Panc1 (cell line): ENCODE data around the gene RAB33A. TPM values are rescaled to one million over a fixed set of nuclear protein-coding genes. Genes with fewer than 3 reads are reported as not detected.

Experiments used
- ATAC-seq: fragments of 200-7000 bp; cut with Tn5 transposase; 2 replicates; pipeline ENCODE4 v1.9.1; 2020; ENCODE audit warnings: mild to moderate bottlenecking, moderate library complexity
- BruUV-seq: library from RNA; stranded (reverse); fragments of 400-500 nt; replicated peaks from 2 replicates; lab custom pipeline; 2021; lab: Mats Ljungman, UMichigan
- CTCF ChIA-PET: fragments of 300-600 bp; sonication (Branson Sonifier 250); formaldehyde crosslinking; loops from one replicate; lab custom pipeline; 2022; ENCODE audit warnings: antibody characterized with exemption; lab: Charles Lee
- POLR2A ChIA-PET: fragments of 300-600 bp; sonication (Branson Sonifier 250); formaldehyde crosslinking; loops from one replicate; lab custom pipeline; 2022; ENCODE audit warnings: antibody characterized with exemption; lab: Charles Lee
- DNase-seq: peaks from one replicate; pipeline ENCODE4 v3.0.0-alpha.2; 2010; ENCODE audit warnings: low read depth, low spot score
- H3K27ac ChIP-seq: 2 replicates; pipeline ENCODE4 v1.5.1; 2011; ENCODE audit warnings: mild to moderate bottlenecking, low read length, inconsistent platforms
- H3K27me3 ChIP-seq: fragments of 200-500 bp; sonication (Bioruptor generic); 2 replicates; pipeline ENCODE4 v1.6.0; 2014; ENCODE audit warnings: low read length, inconsistent platforms; ENCODE audit not compliant: control insufficient read depth, insufficient read depth
- H3K36me3 ChIP-seq: fragments of 200-500 bp; sonication (Bioruptor generic); 2 replicates; pipeline ENCODE4 v1.5.1; 2014; ENCODE audit warnings: inconsistent platforms, mild to moderate bottlenecking, low read length, moderate library complexity; ENCODE audit not compliant: control insufficient read depth, insufficient read depth
- H3K4me1 ChIP-seq: 2 replicates; pipeline ENCODE4 v1.5.1; 2011; ENCODE audit warnings: inconsistent platforms, mild to moderate bottlenecking, low read length, moderate library complexity; ENCODE audit not compliant: control insufficient read depth, insufficient read depth
- H3K4me3 ChIP-seq, 2 experiments: 2 replicates each; pipeline ENCODE4 v1.5.1; 2011 to 2012; ENCODE audit warnings: low read depth in 2 of 2, low read length in 2 of 2, mild to moderate bottlenecking in 2 of 2, inconsistent platforms in 1 of 2, moderate library complexity in 1 of 2
- H3K9me3 ChIP-seq: fragments of 200-500 bp; sonication (Bioruptor generic); 2 replicates; pipeline ENCODE4 v1.5.1; 2014; ENCODE audit warnings: low read depth, mild to moderate bottlenecking, inconsistent platforms, low read length, moderate library complexity; ENCODE audit not compliant: control insufficient read depth, insufficient read depth
- POLR2AphosphoS5 ChIP-seq: IDR thresholded peaks from 2 replicates; pipeline ENCODE4 v1.6.1; 2012; ENCODE audit warnings: mild to moderate bottlenecking, low read depth, low read length, moderate library complexity
- SIN3A ChIP-seq: IDR thresholded peaks from 2 replicates; pipeline ENCODE4 v1.6.1; 2012; ENCODE audit warnings: low read depth, mild to moderate bottlenecking, low read length, moderate library complexity, borderline replicate concordance; ENCODE audit not compliant: insufficient read depth
- TCF7L2 ChIP-seq: IDR thresholded peaks from 2 replicates; pipeline ENCODE4 v1.6.1; 2011; ENCODE audit warnings: mild to moderate bottlenecking, low read depth, low read length, inconsistent platforms
- in situ Hi-C: cut with HindIII; loops from 2 replicates; pipeline ENCODE4 v1.10.0; 2016; ENCODE audit warnings: low sequenced_read_pairs, low pct_unique_long_range_greater_than_20kb
- intact Hi-C: fragments of 100-400 bp; cut with micrococcal nuclease; formaldehyde crosslinking; loops from one replicate; pipeline ENCODE4 v1.10.0; 2022; ENCODE audit not compliant: unreplicated experiment
- total RNA-seq: library from RNA; stranded (reverse); gene quantifications from one replicate; pipeline ENCODE4 v1.2.1, GENCODE V29; 2021; ENCODE audit not compliant: unreplicated experiment
- TF ChIP-seq, protein P1 (sequence below), 2 experiments: IDR thresholded peaks; 2 replicates each; pipeline ENCODE4 v1.6.1; 2011 to 2012; ENCODE audit warnings: low read depth in 2 of 2, control low read depth in 1 of 2, low read length in 1 of 2, mild to moderate bottlenecking in 1 of 2, moderate library complexity in 1 of 2; ENCODE audit not compliant: insufficient read depth in 1 of 2
- TF ChIP-seq, protein P2 (sequence below): fragments of 450-650 bp; IDR thresholded peaks from 2 replicates; pipeline ENCODE4 v1.5.1; 2017; ENCODE audit warnings: mild to moderate bottlenecking

RAB33A gene
- total RNA-seq, 1 experiment from 2014 or later, result 2.2 TPM

DNA sequence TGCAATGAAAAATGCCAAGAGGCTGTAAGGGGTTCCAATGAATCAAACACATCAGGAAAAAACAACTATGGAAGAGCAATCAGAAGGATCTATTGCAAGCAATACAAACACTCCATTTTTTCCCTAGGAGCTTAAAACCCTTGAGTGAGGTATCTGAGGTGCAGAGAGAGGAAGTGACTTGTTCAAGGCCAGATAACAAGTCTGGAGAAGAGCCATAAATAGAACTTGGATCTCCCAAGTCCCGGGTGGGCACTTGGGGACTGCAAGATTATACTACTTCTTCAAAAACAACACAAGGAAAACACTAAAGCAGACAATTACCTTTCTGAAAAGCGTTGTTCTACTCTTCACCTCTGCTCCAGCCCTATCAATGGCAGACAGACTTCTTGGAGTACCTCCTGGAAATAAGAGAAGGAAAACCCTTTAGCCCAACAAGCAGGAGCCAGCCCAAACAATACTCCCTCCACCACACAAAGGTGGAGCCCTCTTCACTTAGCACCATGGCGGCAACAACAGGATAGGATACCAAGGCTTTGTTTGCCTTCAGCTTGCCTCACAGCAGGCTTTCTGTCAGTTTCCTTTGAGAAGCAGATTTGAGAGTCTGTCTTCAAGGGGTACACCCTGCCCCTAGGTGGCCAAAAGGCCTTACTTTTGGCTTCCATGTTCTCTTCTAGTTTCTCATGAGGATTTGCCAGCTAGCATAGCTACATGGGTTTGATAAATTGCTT lies 32.1 kb upstream of the RAB33A start:
- no TSS peak for BruUV-seq
- no peak overlapping the region for H3K4me3 ChIP-seq
- intact Hi-C loops, result no loop called here
- ChIA-PET POLR2A (no interaction called here), CTCF (no interaction called here)
- in situ Hi-C loops, result no loop called here
- H3K4me1 ChIP-seq, result no peaks in the 10 kb centered on the region
- H3K36me3 ChIP-seq, result peaks cover 10% of the 10 kb centered on the region
- no peak overlapping the region for H3K27ac ChIP-seq
- DNase-seq, result no peak
- H3K9me3 ChIP-seq, result no peaks in the 10 kb centered on the region
- H3K27me3 ChIP-seq, result no peaks in the 10 kb centered on the region
- ATAC-seq, result no peak
- TF ChIP-seq, protein P1, sequence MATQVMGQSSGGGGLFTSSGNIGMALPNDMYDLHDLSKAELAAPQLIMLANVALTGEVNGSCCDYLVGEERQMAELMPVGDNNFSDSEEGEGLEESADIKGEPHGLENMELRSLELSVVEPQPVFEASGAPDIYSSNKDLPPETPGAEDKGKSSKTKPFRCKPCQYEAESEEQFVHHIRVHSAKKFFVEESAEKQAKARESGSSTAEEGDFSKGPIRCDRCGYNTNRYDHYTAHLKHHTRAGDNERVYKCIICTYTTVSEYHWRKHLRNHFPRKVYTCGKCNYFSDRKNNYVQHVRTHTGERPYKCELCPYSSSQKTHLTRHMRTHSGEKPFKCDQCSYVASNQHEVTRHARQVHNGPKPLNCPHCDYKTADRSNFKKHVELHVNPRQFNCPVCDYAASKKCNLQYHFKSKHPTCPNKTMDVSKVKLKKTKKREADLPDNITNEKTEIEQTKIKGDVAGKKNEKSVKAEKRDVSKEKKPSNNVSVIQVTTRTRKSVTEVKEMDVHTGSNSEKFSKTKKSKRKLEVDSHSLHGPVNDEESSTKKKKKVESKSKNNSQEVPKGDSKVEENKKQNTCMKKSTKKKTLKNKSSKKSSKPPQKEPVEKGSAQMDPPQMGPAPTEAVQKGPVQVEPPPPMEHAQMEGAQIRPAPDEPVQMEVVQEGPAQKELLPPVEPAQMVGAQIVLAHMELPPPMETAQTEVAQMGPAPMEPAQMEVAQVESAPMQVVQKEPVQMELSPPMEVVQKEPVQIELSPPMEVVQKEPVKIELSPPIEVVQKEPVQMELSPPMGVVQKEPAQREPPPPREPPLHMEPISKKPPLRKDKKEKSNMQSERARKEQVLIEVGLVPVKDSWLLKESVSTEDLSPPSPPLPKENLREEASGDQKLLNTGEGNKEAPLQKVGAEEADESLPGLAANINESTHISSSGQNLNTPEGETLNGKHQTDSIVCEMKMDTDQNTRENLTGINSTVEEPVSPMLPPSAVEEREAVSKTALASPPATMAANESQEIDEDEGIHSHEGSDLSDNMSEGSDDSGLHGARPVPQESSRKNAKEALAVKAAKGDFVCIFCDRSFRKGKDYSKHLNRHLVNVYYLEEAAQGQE (IDR thresholded peaks at IDR 0.05; ENCODE audit: insufficient read depth in 1 of 2, low read depth in 2 of 2, low read length in 1 of 2), result no peak
- TF ChIP-seq POLR2AphosphoS5 (no peak), TCF7L2 (no peak), SIN3A (no peak)
- TF ChIP-seq, protein P2, sequence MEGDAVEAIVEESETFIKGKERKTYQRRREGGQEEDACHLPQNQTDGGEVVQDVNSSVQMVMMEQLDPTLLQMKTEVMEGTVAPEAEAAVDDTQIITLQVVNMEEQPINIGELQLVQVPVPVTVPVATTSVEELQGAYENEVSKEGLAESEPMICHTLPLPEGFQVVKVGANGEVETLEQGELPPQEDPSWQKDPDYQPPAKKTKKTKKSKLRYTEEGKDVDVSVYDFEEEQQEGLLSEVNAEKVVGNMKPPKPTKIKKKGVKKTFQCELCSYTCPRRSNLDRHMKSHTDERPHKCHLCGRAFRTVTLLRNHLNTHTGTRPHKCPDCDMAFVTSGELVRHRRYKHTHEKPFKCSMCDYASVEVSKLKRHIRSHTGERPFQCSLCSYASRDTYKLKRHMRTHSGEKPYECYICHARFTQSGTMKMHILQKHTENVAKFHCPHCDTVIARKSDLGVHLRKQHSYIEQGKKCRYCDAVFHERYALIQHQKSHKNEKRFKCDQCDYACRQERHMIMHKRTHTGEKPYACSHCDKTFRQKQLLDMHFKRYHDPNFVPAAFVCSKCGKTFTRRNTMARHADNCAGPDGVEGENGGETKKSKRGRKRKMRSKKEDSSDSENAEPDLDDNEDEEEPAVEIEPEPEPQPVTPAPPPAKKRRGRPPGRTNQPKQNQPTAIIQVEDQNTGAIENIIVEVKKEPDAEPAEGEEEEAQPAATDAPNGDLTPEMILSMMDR, result no peak

DNA sequence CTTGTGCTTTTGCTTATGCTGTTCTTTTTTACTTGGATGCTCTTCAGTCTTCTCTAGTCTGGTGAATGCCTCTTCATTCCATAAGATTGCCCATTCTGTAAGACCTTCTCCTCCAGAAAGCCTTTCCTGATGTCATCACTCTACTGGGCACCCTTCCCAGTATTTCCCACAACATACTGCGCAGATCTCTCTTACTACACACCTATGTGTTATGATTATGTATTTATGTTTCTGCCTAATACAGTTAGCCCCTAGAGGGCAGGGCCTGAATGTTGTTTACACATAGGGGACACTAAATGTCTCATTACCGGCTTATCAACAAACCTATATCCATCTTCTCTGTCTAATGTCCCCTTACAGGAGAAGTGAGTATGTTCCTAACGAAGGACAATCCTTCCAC lies 27.3 kb upstream of the RAB33A start:
- TF ChIP-seq, protein P2, result 0 out of 2 replicates have a peak, but pooled peaks have one; percentile 6
- TF ChIP-seq POLR2AphosphoS5 (no peak), SIN3A (no peak)
- Histone ChIP-seq H3K27ac (no peak overlapping the region), H3K4me1 (no peaks in the 10 kb centered on the region), H3K36me3 (peaks cover 6% of the 10 kb centered on the region; the same call in 1 of the 2 replicates), H3K27me3 (no peaks in the 10 kb centered on the region), H3K9me3 (no peaks in the 10 kb centered on the region), H3K4me3 (no peak overlapping the region)
- in situ Hi-C loops, result no loop called here
- no peak for DNase-seq
- BruUV-seq, result no TSS peak
- no peak for ATAC-seq
- CTCF ChIA-PET, result no interaction called here
- intact Hi-C loops, result no loop called here
- POLR2A ChIA-PET, result no interaction called here
